Endometrial microvascular endothelial cells (primary cell): Measurements from ENCODE around the gene SURF6. TPM values are rescaled to one million over a fixed set of nuclear protein-coding genes. Genes with fewer than 3 reads are reported as not detected.
"Not testable (repeated sequence)": the region's sequence is repeated elsewhere in the genome, so short reads cannot be mapped to it uniquely, and the experiment has no call there.

Source experiments
- in situ Hi-C: cut with HindIII; loops from 2 replicates; pipeline ENCODE4 v1.10.0; 2017; ENCODE audit warnings: low sequenced_read_pairs, low pct_unique_long_range_greater_than_20kb; ENCODE audit errors: inconsistent ontology term
- total RNA-seq: library from RNA; depleted of rRNA; stranded (reverse); fragments of >200 nt; gene quantifications from one replicate; pipeline ENCODE4 v1.2.3, GENCODE V29; 2015; ENCODE audit errors: inconsistent ontology term

SURF6 gene
- total RNA-seq, 1 donor from 2014 or later = 24.1 TPM

DNA sequence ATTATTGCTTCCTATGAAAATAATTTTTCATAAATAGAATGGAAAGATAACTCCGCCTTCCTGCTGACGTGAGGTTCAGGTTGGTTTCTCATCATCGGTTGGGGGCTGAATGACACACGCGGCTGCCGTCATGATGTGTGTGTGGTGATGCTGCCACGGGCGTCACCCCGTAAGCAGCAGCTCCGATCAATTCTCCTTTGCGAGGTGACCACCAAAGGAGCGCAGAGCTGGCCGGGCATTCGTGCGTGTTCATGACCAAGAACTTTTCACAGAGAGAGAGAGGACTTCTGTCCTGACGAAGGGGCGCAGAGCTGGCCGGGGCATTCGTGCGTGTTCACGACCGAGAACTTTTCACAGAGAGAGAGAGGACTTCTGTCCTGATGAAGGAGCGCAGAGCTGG is 30.3 kb downstream of the SURF6 start:
- in situ Hi-C loops = no loop called here

DNA sequence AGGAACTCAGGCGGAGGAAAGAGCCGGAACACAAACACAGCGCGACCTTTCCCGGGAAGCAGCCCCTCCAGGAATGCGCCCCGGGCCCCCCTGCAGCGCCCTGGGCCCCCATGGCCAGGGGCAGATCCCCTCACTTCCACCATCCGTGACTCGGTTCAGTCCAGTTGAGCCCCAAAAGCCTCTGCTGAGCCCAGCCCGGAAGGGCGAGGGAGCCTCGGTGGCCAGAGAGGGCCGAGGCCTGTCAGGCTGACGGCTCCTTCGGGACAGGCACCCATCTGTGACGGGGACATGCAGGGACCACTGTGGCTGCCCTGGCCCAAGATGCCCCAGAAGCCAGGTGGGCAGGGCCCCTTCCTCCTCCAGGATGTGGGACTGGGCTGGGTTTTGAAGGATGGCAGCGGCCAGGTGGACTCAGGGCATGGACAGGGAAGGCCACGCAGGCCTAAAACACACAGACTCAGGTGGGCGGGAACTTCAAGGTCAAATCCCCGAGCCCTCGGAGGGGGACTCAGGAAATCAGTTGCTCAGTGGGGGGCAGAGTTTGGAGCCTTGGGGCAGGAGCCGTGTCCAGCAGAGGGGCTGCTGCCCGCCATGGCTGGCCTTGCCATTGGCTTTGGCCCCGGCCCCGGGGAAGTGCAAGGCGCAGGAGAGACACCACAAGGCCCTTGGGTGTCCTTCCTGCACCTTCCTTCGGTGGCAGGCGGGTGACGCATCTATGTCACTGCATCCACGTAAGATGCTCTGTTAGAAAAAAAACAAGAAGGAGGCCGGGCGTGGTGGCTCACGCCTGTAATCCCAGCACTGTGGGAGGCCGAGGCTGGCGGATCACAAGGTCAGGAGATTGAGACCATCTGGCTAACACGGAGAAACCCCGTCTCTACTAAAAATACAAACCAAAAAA is 31.3 kb downstream of the SURF6 start:
- in situ Hi-C loops = no loop called here

DNA sequence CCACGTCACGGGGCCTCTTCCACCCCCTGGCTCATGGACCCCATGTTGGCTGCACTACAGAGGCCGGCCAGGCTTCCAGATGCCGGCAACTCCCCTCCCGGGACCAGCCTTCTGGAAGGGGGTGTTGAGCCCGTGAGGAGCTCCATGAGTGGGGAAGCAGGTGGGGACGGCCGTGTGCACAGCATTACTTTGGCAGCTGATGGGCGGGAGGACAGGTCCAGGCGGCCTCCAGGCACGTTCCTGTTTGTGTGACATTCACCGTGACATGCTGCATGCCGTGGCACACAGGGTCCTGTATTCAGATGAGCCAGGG is 31.9 kb downstream of the SURF6 start:
- in situ Hi-C loops = no loop called here

- in situ Hi-C loops = no loop called here
Measured at GRCh38 chr9:133303266-133304157, 32.5 kb downstream of the SURF6 start.

GRCh38 chr9:133301253-133302230 is 34.4 kb downstream of the SURF6 start:
- in situ Hi-C loops = no loop called here

GRCh38 chr9:133299996-133300395 is 36.0 kb downstream of the SURF6 start:
- in situ Hi-C loops = not testable (repeated sequence)

DNA sequence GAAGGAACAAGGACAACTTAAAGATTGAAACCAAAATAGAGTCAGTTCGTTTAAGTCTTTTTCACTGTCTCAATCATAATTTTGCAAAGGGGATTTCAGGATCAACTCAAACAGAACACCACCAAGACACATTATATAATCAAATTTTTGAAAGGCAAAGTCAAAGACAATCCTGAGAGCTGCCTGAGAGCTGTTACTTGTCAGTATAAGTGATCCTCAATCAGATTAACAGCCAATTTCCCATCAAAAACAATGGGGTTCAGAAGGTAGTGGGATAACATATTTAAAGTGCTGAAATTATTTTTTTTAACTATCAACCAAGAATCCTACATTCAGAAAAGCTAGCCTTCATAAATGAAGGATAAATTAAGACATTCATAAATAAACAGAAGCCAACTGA is 41.7 kb downstream of the SURF6 start:
- in situ Hi-C loops = no loop called here

- in situ Hi-C loops = no loop called here
Measured at GRCh38 chr9:133290751-133291302, 45.2 kb downstream of the SURF6 start.

- in situ Hi-C loops = no loop called here
Measured at GRCh38 chr9:133286523-133286922, 49.5 kb downstream of the SURF6 start.

DNA sequence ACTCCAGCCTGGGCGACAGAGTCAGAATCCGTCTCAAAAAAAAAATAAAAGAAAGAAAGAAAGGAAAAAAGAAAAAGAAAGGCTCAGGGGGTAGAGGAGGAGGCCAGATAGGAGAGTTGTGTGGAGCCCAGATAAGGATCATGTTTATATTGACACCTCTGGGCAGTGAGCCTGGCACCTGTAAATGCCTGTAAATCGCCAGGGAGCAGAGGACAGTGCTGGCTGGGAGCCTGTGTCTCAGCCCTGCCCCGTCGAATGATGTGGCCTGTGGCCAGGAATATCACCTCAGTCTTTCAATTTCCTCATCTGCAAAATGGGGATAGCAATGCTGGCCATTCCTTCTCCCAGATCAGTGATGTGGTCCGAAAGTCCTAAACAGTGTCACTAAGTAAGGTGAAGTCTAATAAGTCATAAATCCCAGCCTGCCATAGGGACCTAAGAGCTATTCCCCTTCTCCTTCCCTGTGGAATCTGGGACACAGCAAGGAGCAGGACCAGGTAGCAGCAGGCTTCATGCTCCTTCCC is 50.7 kb downstream of the SURF6 start:
- in situ Hi-C loops = no loop called here

DNA sequence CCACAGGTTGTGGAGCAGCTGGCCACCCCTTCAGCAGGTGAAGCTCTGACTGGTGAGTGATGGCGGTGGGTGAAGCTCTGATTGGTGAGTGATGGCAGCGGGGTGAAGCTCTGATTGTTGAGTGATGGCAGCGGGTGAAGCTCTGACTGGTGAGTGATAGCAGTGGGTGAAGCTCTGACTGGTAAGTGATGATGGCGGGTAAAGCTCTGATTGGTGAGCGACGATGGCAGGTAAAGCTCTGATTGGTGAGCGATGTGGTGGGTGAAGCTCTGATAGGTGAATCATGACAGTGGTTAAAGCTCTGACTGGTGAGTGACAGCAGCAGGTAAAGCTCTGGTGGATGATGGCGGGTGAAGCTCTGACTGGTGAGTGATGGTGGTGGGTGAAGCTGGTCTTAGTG is 51.6 kb downstream of the SURF6 start:
- in situ Hi-C loops = no loop called here

GRCh38 chr9:133283255-133284032 is 52.5 kb downstream of the SURF6 start:
- in situ Hi-C loops = not testable (repeated sequence)

- in situ Hi-C loops = no loop called here
Measured at GRCh38 chr9:133282464-133283238, 53.3 kb downstream of the SURF6 start.

DNA sequence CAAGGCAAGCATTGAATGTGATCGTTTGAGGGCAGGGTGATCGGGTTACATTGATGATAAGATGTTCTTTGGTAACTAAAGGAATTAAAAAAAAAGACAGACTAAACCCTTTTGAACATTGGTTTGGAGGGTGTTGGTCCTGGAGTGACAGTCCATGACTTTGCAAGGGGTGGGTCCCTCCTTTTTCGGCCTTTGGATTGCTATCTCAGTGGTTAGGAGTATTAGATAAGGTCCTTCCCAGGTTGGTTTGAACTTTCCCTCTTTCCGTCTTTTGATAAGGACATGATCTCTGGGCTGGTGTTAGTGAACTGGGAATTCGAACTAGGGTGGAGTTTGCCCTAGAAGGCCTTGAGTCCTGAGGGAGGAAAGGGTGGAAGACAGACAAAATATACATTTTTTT is 55.6 kb downstream of the SURF6 start:
- in situ Hi-C loops = no loop called here
